Lower leg skin (tissue), 4 donors: ENCODE results near the gene PTPRN2. TPM values are rescaled to one million over a fixed set of nuclear protein-coding genes. Genes with fewer than 3 reads are reported as not detected.

ENCODE experiments used
- DNase-seq, 2 donors: peaks; one replicate each; pipeline ENCODE4 v3.0.0-alpha.2; 2019; ENCODE audit warnings: low spot score in 2 of 2
- H3K4me3 ChIP-seq: fragments of 200-600 bp; sonication (generic); 2 replicates; pipeline ENCODE4 v1.5.1; 2017; ENCODE audit warnings: mild to moderate bottlenecking, low read depth; ENCODE audit not compliant: poor library complexity, severe bottlenecking
- CTCF ChIP-seq, 3 donors: fragments of 450-650 bp; IDR thresholded peaks; one replicate each; pipeline ENCODE4 v1.5.1; 2016; ENCODE audit warnings: antibody characterized with exemption in 3 of 3, mild to moderate bottlenecking in 3 of 3, moderate library complexity in 2 of 3
- POLR2A ChIP-seq, 2 donors: fragments of 450-650 bp; IDR thresholded peaks; one replicate each; pipeline ENCODE4 v1.6.1; 2016 to 2017; ENCODE audit warnings: antibody characterized with exemption in 2 of 2, mild to moderate bottlenecking in 1 of 2, moderate library complexity in 1 of 2
- WGBS, 2 donors: methylation state at CpG; one replicate each; pipeline ENCODE4 v1.1.5; 2018; 5-methylcytosine and 5-hydroxymethylcytosine counted together
- intact Hi-C: fragments of 100-400 bp; cut with DNase I; formaldehyde crosslinking; loops from one replicate; pipeline ENCODE4 v1.15.0; 2023; ENCODE audit warnings: low total_unique reads
- total RNA-seq, 4 donors: library from RNA; depleted of rRNA; stranded (reverse); fragments of >200 nt; gene quantifications; one replicate each; pipeline ENCODE4 v1.1.0, GENCODE V29; 2016

The PTPRN2 gene
- total RNA-seq, 4 donors from 2014 or later = 0.11 to 1.6 (median 0.92) TPM

GRCh38 chr7:157821959-157822687, 765.5 kb downstream of the PTPRN2 start:
- no peak for TF ChIP-seq POLR2A (IDR thresholded peaks at IDR 0.05)
- TF ChIP-seq CTCF (IDR thresholded peaks at IDR 0.05) = no peak
- intact Hi-C loops = no loop called here
- DNase-seq = no peak
- H3K4me3 ChIP-seq = no peak overlapping the region
- WGBS, 2 donors = 87 to 90% methylated on average over 3 of the region's 3 CpGs

GRCh38 chr7:157820796-157821195, 766.8 kb downstream of the PTPRN2 start:
- no peak for TF ChIP-seq POLR2A (IDR thresholded peaks at IDR 0.05)
- TF ChIP-seq CTCF (IDR thresholded peaks at IDR 0.05) = no peak
- intact Hi-C loops = no loop called here
- DNase-seq = no peak
- H3K4me3 ChIP-seq = no peak overlapping the region
- 50 to 64% methylated on average over 4 of the region's 4 CpGs for WGBS, 2 donors

- DNase-seq = no peak
- WGBS, 2 donors = 66 to 73% methylated on average over 19 to 21 of the region's 21 CpGs
- intact Hi-C loops = no loop called here
- H3K4me3 ChIP-seq = no peak overlapping the region
- no peak for TF ChIP-seq POLR2A (IDR thresholded peaks at IDR 0.05)
Measured at GRCh38 chr7:157819455-157819807, 768.2 kb downstream of the PTPRN2 start.

- intact Hi-C loops = no loop called here
- H3K4me3 ChIP-seq = no peak overlapping the region
- WGBS, 2 donors = 66 to 77% methylated on average over 17 to 20 of the region's 20 CpGs
- no peak for DNase-seq
- TF ChIP-seq CTCF (IDR thresholded peaks at IDR 0.05) (no peak), POLR2A (IDR thresholded peaks at IDR 0.05) (no peak)
Measured at GRCh38 chr7:157818701-157819454, 768.7 kb downstream of the PTPRN2 start.

- intact Hi-C loops = no loop called here
- no peak overlapping the region for H3K4me3 ChIP-seq
- DNase-seq = no peak
- 76 to 77% methylated on average over 13 of the region's 13 CpGs for WGBS, 2 donors
- TF ChIP-seq POLR2A (IDR thresholded peaks at IDR 0.05) = no peak
- no peak for TF ChIP-seq CTCF (IDR thresholded peaks at IDR 0.05)
Measured at GRCh38 chr7:157817944-157818700, 769.5 kb downstream of the PTPRN2 start.

GRCh38 chr7:157817433-157817832, 770.2 kb downstream of the PTPRN2 start:
- 79 to 84% methylated on average over 11 of the region's 11 CpGs for WGBS, 2 donors
- no peak for TF ChIP-seq POLR2A (IDR thresholded peaks at IDR 0.05)
- no peak for TF ChIP-seq CTCF (IDR thresholded peaks at IDR 0.05)

More at GRCh38 chr7:157817433-157817832, 770.2 kb downstream of the PTPRN2 start:
- no peak overlapping the region for H3K4me3 ChIP-seq
- no peak for DNase-seq
- intact Hi-C loops = no loop called here
